Lung microvascular endothelial cell (primary cell): ENCODE data around the gene KLF12. TPM values are rescaled to one million over a fixed set of nuclear protein-coding genes. Genes with fewer than 3 reads are reported as not detected.

Experiments
- DNase-seq, 2 donors: peaks; one replicate each; pipeline versions ENCODE4 v3.0.0 to v3.0.0-alpha.2; 2010; ENCODE audit warnings: low read depth in 2 of 2
- total RNA-seq: library from RNA; depleted of rRNA; stranded (reverse); fragments of >200 nt; gene quantifications from 2 replicates; pipeline ENCODE4 v1.2.1, GENCODE V29; 2014

The KLF12 gene
- 2.0 and 2.8 TPM in 2 replicates for total RNA-seq

DNA sequence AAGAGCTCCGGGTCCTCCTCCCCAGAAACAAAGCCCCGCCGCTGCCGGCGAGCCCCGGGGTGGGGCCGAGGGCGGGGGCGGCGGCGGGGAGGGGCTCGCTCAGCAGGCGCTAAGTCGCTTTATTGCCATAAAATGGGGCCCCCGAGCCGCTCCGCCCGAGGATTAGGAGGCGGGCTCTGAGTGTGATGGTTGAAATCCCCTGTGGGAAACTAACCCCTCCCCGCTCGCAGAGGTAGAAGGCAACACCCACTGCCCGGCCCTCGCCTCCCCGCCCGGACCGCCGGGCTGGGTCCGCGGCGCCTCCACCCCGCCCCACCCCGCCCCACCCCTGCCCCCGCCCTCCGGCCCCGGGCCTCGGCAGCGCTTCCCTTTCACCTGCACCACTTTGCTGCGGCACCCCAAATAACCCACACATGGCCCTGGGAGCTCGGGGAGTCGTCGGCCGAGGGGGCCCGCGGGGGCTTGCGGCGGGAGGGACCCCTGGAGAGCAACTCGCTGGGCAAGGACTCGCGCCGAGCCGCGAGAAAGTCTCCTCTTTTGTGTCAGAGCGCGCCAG lies at the start of gene KLF12:
KLF12 (minus strand) TSS at position 184 of the 556 bp plus-strand sequence.
- DNase-seq: peak; percentile 22 to 90

DNA sequence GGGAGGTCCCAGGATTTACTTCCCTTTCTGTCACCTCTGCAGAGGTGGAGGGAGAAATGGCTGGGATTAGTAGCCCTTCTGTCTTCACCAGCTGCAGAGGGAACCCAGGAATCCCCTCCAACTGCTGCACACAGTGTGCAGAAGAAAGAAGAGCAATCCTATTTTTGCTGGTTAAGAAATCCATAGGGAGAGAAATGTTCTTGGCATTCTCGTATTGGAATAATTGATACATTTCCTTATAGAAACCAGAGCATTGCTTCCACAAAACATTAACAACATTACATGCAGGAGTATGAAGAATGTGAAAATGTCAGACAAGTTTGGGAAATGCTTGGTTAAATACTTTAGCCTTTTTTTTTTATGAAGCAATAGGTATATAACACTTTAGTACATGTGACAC lies 48.3 kb upstream of the KLF12 start:
- no peak for DNase-seq

DNA sequence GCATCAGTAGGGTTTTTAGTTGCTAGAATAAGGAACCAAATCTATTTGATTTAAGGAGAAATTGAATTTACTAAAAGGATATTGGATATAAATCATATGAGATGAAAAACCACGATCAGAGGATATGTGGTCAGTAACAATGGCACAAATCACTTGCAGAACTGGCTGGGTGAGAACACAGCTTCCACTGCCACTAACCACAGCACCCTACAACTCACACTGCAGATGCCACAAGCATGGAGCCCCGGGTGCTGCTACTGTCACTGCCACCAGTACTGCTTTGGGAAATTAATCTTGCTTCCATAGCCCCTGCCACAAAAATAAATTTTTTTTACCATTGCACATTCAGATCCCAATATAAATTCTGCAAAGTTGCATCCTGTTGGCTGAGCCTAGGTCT lies 40.6 kb upstream of the KLF12 start:
- DNase-seq: no peak

DNA sequence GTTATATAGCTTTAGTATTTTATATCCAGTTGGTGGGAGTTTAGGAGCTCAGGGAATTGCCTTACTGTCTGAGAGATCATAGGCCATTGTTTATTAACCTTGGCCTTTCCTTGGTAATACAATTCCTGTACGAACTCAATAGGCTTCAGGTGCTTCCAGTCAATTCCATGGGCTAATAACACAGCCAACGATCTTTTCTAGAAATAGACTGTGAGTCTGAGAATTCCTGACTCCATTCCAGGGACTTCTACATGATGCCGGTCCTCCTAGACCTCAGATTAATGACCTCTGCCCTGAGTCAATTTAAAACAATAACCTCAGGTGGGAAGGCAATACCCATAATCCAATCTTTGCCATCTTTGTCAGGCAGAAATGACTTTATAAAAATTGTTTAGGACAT lies 39.6 kb upstream of the KLF12 start:
- DNase-seq: no peak

DNA sequence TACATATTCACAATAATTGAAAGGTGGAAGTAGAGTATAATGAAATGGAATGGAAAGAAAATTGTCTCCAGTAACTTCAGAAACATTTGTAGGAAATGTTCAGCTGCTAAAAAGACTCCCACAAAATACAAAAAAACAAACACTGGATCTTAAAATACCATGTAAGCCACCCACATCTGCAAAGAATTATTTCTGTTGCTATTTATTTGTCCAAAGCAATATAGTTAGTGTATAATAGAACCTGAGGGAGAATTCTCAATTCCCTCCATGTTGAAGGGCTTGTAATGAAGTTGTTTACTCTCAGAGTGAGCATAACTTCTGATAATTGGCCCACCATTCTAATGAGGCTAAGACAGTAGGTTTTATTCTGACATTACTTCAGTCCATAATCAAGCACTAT lies 37.4 kb upstream of the KLF12 start:
- no peak for DNase-seq

DNA sequence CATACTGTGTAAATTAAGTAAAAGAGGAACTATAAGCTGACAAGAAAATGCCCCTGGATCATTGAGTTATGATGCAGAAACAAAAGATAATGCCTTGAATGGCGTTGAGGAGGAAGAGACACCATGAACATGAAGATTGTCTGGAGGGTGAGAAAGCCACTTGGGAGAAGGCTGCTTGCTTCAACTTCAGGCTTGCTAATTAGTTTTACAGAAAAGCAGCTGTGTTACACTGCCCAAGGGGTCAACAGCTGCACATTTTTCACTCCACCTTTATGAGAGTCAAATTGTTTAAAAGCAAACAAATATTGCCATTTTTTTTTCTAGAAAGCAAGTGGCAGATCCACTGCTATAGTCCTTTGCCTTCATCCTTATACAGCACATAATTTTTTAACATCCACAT lies 35.5 kb upstream of the KLF12 start:
- DNase-seq: no peak

DNA sequence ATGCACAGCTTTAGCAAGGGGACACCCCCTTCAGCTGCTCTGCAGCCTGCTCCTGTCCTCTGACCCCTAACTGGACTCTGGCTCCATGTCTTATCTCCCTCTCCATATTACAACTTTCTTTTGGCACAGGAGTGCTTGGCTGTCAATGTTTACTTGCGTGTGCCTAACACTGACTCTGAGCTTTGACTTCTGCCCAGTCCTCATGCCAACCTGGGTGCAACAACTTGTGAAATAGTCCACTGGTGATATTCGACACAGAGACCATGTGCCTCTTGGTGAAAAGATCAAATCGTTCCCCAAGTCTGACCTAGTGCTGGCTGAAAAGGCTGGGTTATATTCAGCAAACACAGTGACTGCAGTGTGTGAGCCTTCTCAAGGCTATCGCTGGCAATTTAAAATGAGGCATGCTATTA lies 34.1 kb upstream of the KLF12 start:
- DNase-seq: no peak

DNA sequence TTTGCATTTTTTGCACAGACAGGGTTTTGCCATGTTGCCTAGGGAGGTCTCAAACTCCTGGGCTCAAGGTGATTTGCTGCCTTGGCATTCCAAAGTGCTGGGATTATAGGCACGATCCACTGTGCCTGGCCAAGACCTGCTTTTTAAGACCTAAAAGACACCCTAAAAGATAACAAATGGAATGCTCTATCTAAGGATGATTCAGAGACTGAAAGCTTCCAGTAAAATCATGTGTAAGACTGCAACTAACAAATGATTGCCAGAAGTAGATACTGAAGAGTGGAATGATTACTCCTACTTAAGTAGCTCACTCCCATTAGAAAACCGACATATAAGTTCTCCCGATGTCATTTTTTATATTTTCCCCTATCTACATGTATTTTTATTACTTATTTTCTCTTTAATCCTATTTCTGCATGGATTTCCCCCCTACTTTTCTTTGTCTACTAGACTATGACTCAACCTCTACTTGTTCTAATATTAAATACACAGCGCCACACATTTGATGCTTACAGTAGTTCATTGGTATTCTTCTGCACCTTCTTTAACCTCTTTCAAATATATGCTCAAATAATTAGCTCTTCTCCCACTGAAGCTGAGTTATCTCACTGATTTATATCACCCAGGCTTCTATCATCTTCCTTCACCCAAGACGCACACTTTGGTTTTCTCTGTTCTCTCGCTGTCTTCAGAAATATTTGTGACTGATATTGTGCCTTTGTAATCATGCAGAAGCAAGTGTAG lies 32.2 kb upstream of the KLF12 start:
- DNase-seq: no peak

DNA sequence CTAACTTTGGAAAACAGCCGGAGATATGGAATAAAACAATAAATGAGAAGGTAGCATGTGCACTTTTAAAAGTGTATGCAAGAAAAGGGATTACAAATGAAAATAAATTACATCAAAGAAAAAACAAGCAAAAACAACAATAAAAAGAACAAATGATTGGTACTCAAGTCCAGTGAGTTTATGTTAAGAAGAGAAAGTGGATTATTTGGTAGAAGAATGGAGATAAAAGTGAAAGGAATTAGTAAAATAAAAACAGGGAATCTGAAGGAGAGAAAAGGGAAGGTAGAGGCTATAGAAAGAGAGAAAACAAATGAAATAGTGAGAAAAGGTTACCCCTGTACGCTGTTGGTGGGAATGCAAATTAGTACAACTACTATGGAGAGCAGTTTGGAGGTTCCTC lies 28.6 kb upstream of the KLF12 start:
- DNase-seq: no peak

DNA sequence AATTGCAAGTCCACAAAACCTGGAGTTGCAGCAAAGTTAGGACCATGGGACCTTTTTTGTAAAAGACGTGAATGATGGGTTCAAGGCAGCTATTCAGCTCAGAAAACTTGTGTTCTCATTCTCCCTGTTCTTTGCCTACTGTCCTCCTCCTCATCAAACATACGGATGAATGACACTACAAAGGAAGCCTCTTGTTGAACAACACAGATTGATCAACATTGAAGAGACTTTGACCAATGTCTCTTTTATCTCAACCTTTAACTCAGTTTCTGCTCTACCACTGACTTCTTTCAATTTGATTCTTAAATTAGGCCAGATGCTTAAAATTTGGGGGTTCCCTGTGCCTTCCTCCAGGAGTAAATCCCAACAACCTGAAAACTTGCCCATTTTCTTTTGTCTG lies 27.9 kb upstream of the KLF12 start:
- no peak for DNase-seq

DNA sequence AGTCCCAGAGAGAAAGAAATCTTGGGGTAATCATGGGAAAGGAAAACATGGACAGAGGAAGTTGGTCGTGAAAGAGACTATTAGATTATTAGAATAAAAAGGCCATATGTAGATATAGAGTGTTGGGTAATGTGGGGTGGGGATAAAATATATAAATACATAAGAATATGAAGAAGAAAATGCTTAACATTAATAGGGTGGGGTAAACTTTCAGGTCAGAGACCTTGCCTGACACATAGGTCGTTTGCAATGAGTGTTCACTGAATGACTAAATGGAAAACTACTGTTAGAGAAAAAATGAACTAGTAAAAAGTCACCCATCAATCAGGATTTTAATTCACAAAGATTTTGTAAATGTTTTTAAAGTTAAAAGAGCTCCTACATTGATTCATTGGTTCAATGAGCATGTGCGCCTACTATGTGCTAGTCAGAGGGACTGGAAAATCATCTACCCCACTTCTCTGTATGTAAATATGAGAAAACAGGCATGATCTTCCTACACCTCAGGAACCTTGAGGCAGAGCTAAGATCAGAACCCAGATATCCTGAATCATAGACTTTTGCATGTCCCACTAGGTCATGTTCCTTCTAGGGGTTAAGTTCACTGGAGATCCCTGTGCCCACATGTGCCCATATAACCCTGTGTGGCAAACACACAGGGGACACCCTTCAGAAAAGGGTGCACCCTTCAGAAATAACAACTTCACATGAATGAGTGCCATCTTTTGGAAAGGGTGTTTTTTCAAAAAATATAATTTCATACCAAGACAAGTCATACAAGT lies 24.6 kb upstream of the KLF12 start:
- DNase-seq: no peak

DNA sequence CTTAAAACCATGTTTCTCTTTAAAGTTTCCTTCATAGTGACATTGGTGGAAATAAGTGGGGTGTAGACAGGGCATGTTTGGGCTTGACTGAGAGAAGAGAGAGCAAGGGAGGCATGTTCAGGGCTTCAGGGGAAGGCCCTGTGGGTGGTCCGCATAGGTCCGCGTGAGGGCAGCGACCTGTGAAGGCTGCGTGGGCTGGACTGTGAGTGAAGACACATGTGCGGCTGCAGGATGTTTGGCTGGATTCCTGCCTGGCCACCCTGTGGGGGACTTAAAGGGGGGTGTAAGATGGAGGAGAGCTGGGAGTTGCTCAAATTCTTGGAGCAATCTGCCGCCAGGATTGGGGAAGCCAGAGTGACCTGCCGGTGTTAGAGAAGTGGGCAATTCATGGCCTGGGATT lies 23.8 kb upstream of the KLF12 start:
- DNase-seq: no peak

DNA sequence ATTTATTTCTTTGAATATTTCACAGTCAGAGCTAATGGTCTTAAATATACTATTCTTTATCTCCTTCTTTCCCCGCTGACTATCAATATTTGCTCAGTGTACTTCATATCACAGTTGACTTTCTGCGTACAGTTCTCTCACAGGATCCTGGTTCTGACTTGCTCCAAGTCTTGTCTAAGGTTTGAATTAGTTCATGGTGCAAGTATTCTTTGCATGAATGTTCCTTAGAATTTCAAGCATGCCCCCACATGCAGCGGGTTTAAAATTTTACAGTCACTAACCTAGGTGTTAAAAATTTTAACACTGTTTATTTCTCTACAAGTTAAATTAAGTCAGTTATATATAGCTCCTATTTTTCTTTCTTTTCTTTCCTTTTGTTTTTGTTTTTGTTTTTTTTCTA lies 20.8 kb upstream of the KLF12 start:
- DNase-seq: no peak

DNA sequence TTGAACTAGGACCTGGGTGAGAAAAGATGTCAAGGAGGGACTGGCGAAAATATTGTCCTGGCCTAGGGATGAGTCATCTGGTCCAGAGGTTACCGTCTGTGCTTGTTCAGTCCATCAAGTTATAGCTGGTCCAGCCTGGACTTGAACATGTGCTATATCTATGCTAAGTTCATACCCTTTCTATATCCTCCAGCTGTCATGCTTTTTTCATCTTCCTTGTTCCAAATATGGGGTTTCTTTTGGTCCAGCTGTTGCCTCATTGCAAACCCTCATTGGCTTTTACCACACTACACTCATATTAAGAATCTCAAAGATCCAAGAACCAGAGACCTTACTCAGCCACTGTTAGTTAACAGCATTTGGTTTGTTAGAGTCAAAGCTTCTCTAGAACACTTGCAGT lies 19.1 kb upstream of the KLF12 start:
- DNase-seq: no peak

DNA sequence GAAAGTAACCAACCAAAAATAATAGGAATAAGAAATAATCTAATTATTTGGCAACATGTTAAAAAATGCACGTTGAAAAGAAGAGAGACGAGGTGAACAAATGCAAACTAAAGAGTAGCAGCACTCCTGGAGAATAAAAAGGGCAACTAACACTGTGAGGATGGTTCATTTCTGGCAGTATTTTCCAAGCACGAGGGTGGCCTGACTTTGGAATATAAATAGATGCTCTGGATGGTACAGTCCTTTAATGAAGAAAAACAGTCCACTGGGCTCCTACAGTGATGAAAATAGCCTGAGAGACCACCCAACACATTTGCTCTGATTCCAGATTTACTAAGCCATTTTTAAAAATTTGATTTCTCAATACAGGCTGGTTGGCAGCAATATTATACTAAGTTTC lies 17.7 kb upstream of the KLF12 start:
- no peak for DNase-seq

DNA sequence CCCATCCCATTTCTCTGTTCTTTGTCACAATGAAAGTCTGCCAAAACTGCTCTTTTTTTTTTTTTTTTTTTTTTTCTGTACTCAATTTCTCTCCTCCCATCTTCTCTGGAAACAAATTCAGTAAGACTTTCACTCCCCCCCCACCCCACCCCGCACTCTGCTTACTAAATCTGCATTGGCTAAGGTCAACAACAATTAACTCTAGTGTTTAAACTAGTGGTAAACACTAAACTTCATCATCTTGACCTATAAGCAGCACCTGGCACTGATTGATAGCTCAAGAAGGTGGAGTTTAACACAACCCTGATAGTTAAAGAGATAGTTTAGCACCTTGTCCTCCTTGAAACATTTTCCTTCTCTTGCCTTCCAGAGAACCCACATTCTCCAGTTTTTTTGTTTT lies 14.1 kb upstream of the KLF12 start:
- no peak for DNase-seq

DNA sequence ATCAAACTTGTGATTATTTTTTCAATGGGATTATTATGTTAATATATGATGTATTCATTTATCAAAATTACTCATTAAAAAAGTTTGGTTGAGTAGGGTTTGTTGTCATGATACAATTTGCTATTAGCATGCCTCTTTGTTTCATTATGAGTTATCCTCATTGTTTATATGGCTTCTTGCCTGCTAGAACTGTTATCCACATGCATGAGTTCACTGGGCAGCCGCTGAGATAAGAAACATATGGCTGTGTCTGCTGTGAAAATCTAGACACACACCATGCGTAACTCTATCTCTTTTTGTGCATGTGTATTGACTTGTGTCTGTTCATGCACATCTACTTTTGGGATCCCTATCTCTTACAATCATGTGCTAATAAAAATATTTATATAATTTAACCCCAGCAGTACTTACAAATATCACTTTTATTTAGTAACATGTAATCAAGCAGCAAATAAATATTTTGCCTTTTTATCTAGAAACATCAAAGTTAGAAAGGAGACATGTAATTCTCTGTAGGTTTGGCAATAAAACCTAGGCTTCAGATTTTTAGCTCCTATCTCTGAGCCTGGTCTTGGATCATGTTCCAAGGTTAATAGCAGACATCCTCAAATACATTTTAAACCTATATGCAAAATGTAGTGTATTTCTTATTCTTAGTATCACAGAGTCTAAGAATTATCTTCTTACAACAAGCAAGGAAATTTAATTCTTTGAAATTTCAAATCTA lies 11.2 kb upstream of the KLF12 start:
- no peak for DNase-seq

DNA sequence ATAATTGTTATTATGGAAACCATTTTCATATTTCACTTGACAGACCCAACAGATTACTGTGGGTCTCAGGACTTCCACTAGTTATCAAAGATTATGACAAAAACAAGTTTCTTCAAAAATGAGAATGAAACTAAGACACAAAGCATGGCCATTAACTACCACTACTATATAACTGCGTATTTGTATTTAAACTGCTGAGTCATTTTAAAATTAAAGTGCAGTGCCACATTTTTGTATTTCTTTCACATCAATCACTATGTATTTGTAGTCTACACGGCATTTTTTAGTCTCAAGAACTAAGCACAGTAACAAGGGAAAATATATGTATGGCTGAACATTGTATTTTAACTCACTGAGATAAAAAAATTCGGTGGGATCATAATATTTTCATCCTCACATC lies 10.1 kb upstream of the KLF12 start:
- DNase-seq: no peak

DNA sequence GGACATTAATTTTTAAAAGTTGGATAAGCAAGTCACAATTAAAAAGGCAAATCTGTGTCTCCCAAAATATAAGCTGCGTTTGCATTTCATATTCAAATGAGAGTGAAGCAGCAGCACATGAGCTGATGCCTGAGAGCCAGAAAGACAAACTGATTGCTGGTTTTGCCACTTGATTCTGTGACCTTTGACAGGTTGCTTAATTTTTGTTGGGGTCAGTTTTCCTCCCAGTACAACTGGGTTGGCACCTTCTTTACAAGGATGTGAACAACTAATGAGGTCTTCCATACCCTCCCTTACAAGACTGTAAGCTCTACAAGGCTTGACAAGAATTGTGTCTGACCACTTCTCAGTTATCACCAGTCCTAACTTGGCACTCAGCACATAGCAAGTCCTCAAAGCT lies 8.1 kb upstream of the KLF12 start:
- no peak for DNase-seq

DNA sequence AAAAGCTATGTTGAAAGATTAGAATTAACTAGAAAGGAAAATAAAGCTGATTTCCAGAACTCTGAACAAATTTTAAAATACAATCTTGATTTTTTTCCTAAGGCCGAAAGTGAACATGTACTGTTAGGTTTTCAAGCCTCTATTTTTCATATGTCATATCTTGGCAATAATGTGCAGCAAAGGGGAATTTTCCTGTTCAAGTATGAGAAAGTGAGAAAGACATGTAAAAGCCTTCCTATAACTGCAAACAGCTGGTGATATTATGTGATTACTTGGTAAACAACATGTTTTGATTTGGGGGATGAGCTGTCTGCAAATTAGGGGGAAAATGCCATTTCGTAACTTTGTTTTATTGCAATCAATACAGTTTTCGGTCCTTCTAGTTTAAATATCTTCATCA lies 4.0 kb upstream of the KLF12 start:
- DNase-seq: no peak

DNA sequence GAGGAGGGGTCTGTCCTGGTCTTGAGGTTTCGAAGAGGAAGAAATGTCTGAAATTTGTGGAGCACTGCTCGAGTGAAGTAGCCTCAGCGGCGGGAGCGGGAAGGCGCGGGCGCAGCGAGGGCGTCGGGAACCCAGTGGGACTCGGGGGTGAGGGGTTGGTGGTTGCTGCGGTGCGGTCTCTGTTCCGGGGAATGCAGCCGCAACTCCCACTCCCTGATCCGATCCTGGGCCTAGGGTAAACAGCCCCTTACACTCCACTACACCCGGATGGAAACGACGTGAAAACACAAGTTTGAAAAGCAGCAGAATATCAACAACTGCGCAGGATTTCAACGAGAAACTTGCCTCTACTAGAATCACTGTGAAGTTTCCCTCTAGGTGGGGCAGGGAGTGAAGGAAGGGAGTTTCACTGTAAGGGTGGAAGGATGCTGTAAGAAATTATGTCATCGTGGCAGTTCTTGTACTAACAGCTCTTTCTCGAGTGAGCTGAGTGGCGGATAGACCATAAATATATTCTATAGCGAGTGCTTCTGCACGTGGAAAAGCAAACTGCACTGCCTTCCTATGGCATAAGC lies 2.0 kb upstream of the KLF12 start:
- peak; percentile 2 to 39 for DNase-seq
